GM12875 (cell line): ENCODE results near the gene TBC1D20.

ENCODE experiments used
- H3K4me3 ChIP-seq: one replicate; pipeline ENCODE4 v1.5.1; 2011; ENCODE audit warnings: low read depth, low read length, control low read depth
- CTCF ChIP-seq: IDR thresholded peaks from 2 replicates; pipeline ENCODE4 v1.5.1; 2011; ENCODE audit warnings: low read depth, mild to moderate bottlenecking, control low read depth, inconsistent platforms, low read length, moderate library complexity, borderline replicate concordance; ENCODE audit not compliant: insufficient read depth

TBC1D20 gene

DNA sequence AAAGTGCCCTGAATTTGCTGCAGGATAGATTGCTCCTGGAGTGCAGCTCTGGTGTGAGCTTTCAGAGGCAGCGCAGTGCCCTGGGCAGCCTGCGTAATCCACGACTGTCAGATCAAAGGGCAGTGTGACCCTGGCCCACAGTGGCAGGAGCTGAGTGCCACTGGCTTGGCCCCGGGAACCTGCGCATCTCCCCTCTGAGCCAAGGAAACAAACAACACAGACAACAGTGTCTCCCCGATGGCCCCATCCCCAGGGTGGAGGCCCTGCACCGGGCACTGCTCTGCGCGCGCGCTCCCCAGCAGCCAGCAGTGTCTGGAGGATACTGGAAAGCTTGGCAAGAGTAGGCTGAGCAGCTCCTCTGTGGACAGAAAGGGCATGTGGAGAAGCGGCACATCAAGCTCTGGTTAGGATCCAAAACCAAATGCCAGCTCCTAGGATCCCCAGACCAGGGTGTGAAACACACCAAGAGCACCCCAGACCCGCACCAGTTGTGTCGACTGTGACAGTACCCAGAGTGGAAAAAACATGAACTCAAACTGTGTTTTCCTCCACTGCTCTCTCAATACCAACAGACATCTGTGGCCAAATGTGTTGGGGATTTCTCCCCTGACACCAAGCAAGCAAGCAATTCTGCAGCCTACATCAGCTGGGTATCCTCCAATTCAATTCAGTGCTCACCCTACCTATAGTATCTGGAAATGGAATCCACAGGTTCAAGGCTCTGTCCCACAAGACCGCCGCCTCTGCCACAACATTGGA lies 27.5 kb downstream of the TBC1D20 start:
- no peak overlapping the region for H3K4me3 ChIP-seq
- TF ChIP-seq CTCF, result no peak

- no peak overlapping the region for H3K4me3 ChIP-seq
Observed at GRCh38 chr20:434221-434620, 28.1 kb downstream of the TBC1D20 start.

GRCh38 chr20:433300-433975 lies 28.9 kb downstream of the TBC1D20 start:
- no peak overlapping the region for H3K4me3 ChIP-seq
- TF ChIP-seq CTCF, result no peak

More at GRCh38 chr20:434221-434620, 28.1 kb downstream of the TBC1D20 start:
- no peak for TF ChIP-seq CTCF

DNA sequence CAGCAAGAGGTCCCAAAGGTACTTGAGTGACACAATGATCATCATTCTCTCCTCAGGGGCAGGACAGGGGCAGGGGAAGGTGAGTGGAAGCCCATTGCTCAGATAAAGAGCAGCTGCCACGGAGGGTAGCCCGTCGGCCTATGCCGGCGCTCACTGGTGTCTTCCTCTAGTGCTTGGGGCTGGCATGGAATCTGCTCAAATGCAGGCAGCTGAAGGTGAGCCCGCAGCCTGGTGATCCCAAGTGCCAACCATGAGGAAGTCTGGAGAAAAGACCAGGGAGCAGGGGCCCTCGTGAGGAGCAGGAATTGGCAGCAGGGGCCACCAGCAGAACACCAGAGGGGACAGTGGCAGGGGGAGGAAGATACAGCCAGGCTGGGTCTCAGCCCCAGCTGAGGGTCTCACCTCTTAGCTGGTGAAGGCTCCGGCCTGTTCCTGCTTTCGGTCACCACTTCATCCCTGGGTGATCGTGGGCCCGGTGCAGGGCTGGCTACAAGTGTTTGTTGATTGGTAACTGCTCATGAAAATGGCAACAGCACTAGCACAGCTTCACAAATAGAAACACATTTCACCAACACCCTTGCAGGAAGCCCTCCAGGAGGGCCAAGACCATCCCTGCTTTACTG lies 29.5 kb downstream of the TBC1D20 start:
- no peak overlapping the region for H3K4me3 ChIP-seq
- no peak for TF ChIP-seq CTCF

DNA sequence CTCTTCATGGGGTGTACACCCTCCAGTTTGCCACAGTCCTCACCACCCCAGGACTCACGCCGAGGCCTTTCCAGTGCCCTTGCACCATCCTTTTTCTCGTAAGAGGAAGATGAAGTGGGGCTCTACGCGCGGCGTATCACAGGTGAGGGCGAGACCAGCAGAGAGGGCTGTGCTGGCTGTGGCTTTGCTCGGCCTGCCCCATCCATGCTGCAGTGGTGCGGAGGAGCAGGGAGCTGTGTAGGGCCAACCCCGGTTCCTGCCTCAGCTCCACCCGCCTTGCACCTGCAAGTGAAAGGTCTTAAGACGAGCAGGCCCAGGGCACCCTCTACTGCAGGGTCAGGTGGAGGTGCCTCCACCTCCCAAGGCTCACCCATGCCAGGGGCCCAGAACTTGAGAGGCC lies 30.1 kb downstream of the TBC1D20 start:
- no peak overlapping the region for H3K4me3 ChIP-seq
- TF ChIP-seq CTCF, result no peak

- H3K4me3 ChIP-seq, result no peak overlapping the region
- TF ChIP-seq CTCF, result 0 out of 2 replicates have a peak, but pooled peaks have one; percentile 23
Observed at GRCh38 chr20:431012-431904, 31.1 kb downstream of the TBC1D20 start.
